ENCODE data around the gene SHKBP1. TPM values are rescaled to one million over a fixed set of nuclear protein-coding genes. Genes with fewer than 3 reads are reported as not detected.

SHKBP1 gene
- polyA plus RNA-seq, 3 donors: 234 to 324 (median 284) TPM

- Mint-ChIP-seq H3K4me3 (peak overlapping the region; percentile 64 to 69), H3K9me3 (peaks cover 0 to 3% (median 0%) of the 10 kb centered on the region in 7 donors), H3K27me3 (ENCODE audit: low read depth in 3 of 3) (peaks cover 0 to 3% (median 1%) of the 10 kb centered on the region in 3 donors), H3K4me1 (peaks cover 67% of the 10 kb centered on the region), H3K36me3 (peaks cover 56 to 64% of the 10 kb centered on the region in 2 donors), H3K27ac (peak overlapping the region; percentile 95 to 100 (median 99))
- Histone ChIP-seq H3K27ac (ENCODE audit: low read depth in 1 of 2, low read length in 2 of 2) (peak overlapping the region; percentile 98 to 99), H4K20me1 (ENCODE audit: insufficient read depth, low read length) (peaks cover 16% of the 10 kb centered on the region), H3K36me3 (replicated peaks in 1 of 2; ENCODE audit: control insufficient read depth in 1 of 2, insufficient read depth in 2 of 2, low read length in 2 of 2) (peaks cover 45 to 50% of the 10 kb centered on the region in 2 donors), H2AFZ (ENCODE audit: insufficient read depth, low read depth, low read length, poor library complexity, severe bottlenecking) (no peak overlapping the region), H3K4me3 (replicated peaks in 1 of 3; ENCODE audit: low read depth in 2 of 3, low read length in 3 of 3) (peak overlapping the region in 2 of 3 experiments; percentile 23 to 68), H3K9me3 (replicated peaks in 1 of 2; ENCODE audit: control insufficient read depth in 1 of 2, insufficient read depth in 1 of 2, low read length in 2 of 2) (no peaks in the 10 kb centered on the region), H3K4me2 (replicated peaks; ENCODE audit: extremely low read depth, low read length, poor library complexity, severe bottlenecking) (peak overlapping the region; percentile 69), H3K27me3 (ENCODE audit: control insufficient read depth in 2 of 2, insufficient read depth in 2 of 2, low read length in 2 of 2) (no peaks in the 10 kb centered on the region), H3K79me2 (ENCODE audit: insufficient read depth, low read length) (peaks cover 57% of the 10 kb centered on the region), H3K9ac (ENCODE audit: insufficient read depth, low read length, poor library complexity, severe bottlenecking) (peak overlapping the region; percentile 76), H3K4me1 (ENCODE audit: control insufficient read depth in 1 of 2, insufficient read depth in 2 of 2, low read length in 2 of 2) (peaks cover 77 to 93% of the 10 kb centered on the region in 2 donors)
- intact Hi-C loops (cut with micrococcal nuclease): no loop called here
- 95% methylated on average over 11 of the region's 13 CpGs for WGBS (ENCODE audit: insufficient coverage)
- DNase-seq: no peak
- no peak for TF ChIP-seq CTCF (IDR thresholded peaks at IDR 0.05)
Observed at GRCh38 chr19:40580619-40581018, 3.9 kb downstream of the SHKBP1 start.

GRCh38 chr19:40581531-40581930, 4.9 kb downstream of the SHKBP1 start:
- no peak for TF ChIP-seq CTCF (IDR thresholded peaks at IDR 0.05)
- Histone ChIP-seq H2AFZ (ENCODE audit: insufficient read depth, low read depth, low read length, poor library complexity, severe bottlenecking) (no peak overlapping the region), H3K27ac (ENCODE audit: low read depth in 1 of 2, low read length in 2 of 2) (peak overlapping the region in 1 of 2 donors; percentile 60), H3K4me2 (replicated peaks; ENCODE audit: extremely low read depth, low read length, poor library complexity, severe bottlenecking) (no peak overlapping the region), H3K27me3 (ENCODE audit: control insufficient read depth in 2 of 2, insufficient read depth in 2 of 2, low read length in 2 of 2) (no peaks in the 10 kb centered on the region), H3K79me2 (ENCODE audit: insufficient read depth, low read length) (peaks cover 59% of the 10 kb centered on the region), H3K4me1 (ENCODE audit: control insufficient read depth in 1 of 2, insufficient read depth in 2 of 2, low read length in 2 of 2) (peaks cover 79 to 94% of the 10 kb centered on the region in 2 donors), H3K36me3 (replicated peaks in 1 of 2; ENCODE audit: control insufficient read depth in 1 of 2, insufficient read depth in 2 of 2, low read length in 2 of 2) (peaks cover 47 to 53% of the 10 kb centered on the region in 2 donors), H3K9me3 (replicated peaks in 1 of 2; ENCODE audit: control insufficient read depth in 1 of 2, insufficient read depth in 1 of 2, low read length in 2 of 2) (no peaks in the 10 kb centered on the region), H3K4me3 (replicated peaks in 1 of 3; ENCODE audit: low read depth in 2 of 3, low read length in 3 of 3) (no peak overlapping the region), H3K9ac (ENCODE audit: insufficient read depth, low read length, poor library complexity, severe bottlenecking) (no peak overlapping the region), H4K20me1 (ENCODE audit: insufficient read depth, low read length) (peaks cover 17% of the 10 kb centered on the region)
- no peak for DNase-seq
- peaks cover 0 to 3% (median 0%) of the 10 kb centered on the region in 7 donors for H3K9me3 Mint-ChIP-seq
- peaks cover 74% of the 10 kb centered on the region for H3K4me1 Mint-ChIP-seq
- peaks cover 64 to 72% of the 10 kb centered on the region in 2 donors for H3K36me3 Mint-ChIP-seq
- intact Hi-C loops (cut with micrococcal nuclease): no loop called here
- 100% methylated on average over 5 of the region's 5 CpGs for WGBS (ENCODE audit: insufficient coverage)
- peak overlapping the region; percentile 95 to 100 (median 99) for H3K27ac Mint-ChIP-seq
- no peak overlapping the region for H3K4me3 Mint-ChIP-seq
- no peaks in the 10 kb centered on the region for H3K27me3 Mint-ChIP-seq (ENCODE audit: low read depth in 3 of 3)
